Keratinocyte (primary cell): ENCODE data around the gene KCND2.

Experiments
- CTCF ChIP-seq, 3 experiments: IDR thresholded peaks in 1 of 3; conservative IDR thresholded peaks in 1 of 3; optimal IDR thresholded peaks in 1 of 3; 2 replicates in 2 of 3; 3 replicates in 1 of 3; pipeline versions ENCODE3 to v1.5.1; 2011; ENCODE audit warnings: low read length in 3 of 3, mild to moderate bottlenecking in 3 of 3, moderate library complexity in 2 of 3, control low read depth in 1 of 3, inconsistent platforms in 1 of 3; ENCODE audit not compliant: insufficient read depth in 2 of 3; ENCODE audit errors: extremely low read depth in 1 of 3
- EZH2 ChIP-seq: IDR thresholded peaks from one replicate; pipeline ENCODE4 v1.6.1; 2012; ENCODE audit warnings: inconsistent platforms, mild to moderate bottlenecking, low read length, moderate library complexity

- no peak for TF ChIP-seq CTCF (optimal IDR thresholded peaks at IDR 0.05 in 1 of 3, IDR thresholded peaks at IDR 0.05 in 1 of 3, conservative IDR thresholded peaks at IDR 0.05 in 1 of 3; ENCODE audit: extremely low read depth in 1 of 3, insufficient read depth in 2 of 3, low read length in 3 of 3)
- TF ChIP-seq EZH2, result no peak
Measured at GRCh38 chr7:120445276-120445675, 172.3 kb downstream of the KCND2 start.
